HL-60/S4 treated with retinoic acid at 250 ng/mL for 4 days and 3 days (cell line): ENCODE measurements around the gene PLEKHM1.

Experiments
- in situ Hi-C: fragments of 300-500 bp; cut with MboI; formaldehyde crosslinking; loops from 2 replicates; pipeline ENCODE4 v1.7.0; 2022; ENCODE audit warnings: low sequenced_read_pairs

The PLEKHM1 gene

GRCh38 chr17:45403906-45404490 is 86.5 kb downstream of the PLEKHM1 start:
- in situ Hi-C loops = no loop called here

- in situ Hi-C loops = no loop called here
Observed at GRCh38 chr17:45402916-45403315, 87.6 kb downstream of the PLEKHM1 start.

GRCh38 chr17:45398800-45399199 is 91.7 kb downstream of the PLEKHM1 start:
- in situ Hi-C loops = no loop called here

DNA sequence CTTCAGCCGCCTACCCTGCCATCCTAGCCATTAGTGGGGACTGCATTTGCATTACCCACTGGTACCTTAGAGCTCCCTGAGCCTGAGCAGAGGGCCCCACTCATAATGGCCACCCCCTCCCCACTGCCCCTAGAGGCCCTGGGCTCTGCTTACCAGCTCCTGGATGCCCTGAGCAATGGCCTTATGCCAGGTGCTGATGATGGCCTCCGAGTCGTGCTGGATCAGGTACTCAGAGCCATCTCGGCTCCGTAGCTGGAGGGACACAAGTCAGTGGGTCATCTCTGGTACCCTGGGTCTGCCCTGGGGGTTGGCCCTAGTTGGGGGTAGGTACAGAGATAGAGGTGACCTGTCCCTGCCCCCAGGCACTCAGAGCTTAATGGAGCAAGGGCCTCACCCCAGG is 92.7 kb downstream of the PLEKHM1 start:
- in situ Hi-C loops = no loop called here

- in situ Hi-C loops = no loop called here
Observed at GRCh38 chr17:45396496-45397205, 93.9 kb downstream of the PLEKHM1 start.

GRCh38 chr17:45395569-45396415 is 94.7 kb downstream of the PLEKHM1 start:
- in situ Hi-C loops = no loop called here

DNA sequence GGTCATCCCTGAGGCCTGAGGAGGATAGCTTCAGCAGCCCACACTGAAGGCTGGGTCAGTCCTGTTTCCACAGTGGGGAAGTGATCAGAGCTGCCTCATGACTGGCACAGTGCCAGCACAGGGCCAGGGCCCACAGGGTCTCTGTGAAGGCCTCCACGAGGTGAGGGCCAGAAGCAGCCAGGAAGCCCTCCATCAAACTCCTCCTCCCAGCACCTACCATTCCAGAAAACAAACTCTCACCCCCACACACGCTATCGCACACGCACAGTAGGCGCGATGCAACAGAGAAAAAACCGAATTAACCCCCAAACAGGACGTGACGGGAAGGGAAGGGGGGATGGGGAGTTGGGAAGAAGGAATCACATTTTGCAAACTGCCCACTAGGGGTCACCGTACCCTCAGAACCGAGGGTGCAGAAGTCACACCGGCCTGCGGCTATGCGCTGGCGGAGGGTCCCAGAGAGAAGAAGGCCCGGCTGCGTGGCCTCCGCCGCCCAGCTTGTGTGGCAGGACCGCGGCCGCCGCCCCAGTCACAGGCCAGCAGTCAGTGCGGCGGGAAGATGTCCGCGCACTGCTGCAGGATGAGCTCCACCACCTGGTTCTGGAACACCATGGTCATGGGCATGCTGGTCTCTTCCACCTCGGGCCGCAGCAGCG is 95.5 kb downstream of the PLEKHM1 start:
- in situ Hi-C loops = no loop called here

- in situ Hi-C loops = no loop called here
Observed at GRCh38 chr17:45394564-45394912, 96.0 kb downstream of the PLEKHM1 start.

DNA sequence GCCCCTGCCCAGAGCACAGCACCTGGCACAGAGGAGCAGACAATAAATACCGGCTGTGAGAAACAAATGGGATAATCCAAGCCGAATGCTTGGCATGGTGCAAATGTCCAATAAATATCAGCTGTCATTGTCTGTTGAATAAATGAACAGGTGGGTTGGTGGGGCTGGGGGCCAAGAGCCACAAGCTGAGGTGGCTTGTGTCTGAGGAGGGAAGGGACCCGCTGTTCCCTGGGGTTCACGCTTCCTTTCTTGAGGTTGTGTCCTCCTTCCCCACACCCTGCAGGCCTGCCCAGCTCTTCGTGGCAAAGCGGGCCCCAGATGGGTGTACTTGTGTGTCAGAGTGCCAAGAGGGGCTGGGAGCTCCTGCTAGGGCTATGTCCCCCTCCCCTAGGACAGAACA is 96.4 kb downstream of the PLEKHM1 start:
- in situ Hi-C loops = no loop called here

DNA sequence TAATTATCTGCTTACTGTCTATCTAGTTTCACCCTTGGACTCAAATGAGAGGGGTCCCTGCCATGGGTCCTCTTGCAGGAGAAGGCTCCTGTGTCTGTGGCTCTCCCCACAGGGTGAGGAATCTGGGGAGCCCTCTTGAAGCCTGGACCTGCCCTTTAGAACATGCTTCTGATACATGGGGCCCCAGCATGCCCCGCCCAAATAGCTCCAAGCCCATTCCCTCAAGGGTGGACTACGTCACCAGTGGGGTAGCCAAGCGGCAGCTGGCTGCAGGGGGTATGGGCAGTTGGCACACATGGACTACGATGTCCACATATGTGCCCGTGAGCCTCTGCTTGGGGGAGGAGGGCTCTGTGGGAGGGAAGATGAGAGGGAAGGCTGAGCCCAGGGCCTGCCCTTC is 97.1 kb downstream of the PLEKHM1 start:
- in situ Hi-C loops = no loop called here

DNA sequence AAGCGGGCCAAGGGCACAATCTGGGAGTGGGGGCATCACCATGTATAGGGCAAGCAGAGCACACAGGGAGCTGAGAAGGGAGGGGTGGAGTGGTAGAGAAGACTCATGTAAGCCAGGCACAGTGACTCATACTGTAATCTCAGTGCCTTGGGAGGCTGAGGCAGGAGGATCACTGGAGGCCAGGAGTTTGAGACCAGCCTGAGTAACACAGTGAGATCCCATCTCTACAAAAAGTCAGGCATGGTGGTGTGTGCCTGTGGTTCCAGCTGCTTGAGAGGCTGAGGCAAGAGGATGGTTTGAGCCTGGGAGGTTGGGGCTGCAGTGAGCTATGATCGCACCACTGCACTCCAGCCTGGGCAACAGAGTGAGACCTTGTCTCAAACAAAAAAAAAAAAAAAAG is 98.6 kb downstream of the PLEKHM1 start:
- in situ Hi-C loops = no loop called here

- in situ Hi-C loops = no loop called here
Observed at GRCh38 chr17:45391291-45391690, 99.2 kb downstream of the PLEKHM1 start.

GRCh38 chr17:45389354-45389753 is 101.2 kb downstream of the PLEKHM1 start:
- in situ Hi-C loops = loop anchor here (5.0 to 10.0 kb wide), 2 partner anchors 107 to 165 kb away; partner anchors contain the start of gene FMNL1

GRCh38 chr17:45388604-45389325 is 101.8 kb downstream of the PLEKHM1 start:
- in situ Hi-C loops = loop anchor here (5.0 to 10.0 kb wide), 2 partner anchors 106 to 164 kb away; partner anchors contain the start of gene FMNL1

DNA sequence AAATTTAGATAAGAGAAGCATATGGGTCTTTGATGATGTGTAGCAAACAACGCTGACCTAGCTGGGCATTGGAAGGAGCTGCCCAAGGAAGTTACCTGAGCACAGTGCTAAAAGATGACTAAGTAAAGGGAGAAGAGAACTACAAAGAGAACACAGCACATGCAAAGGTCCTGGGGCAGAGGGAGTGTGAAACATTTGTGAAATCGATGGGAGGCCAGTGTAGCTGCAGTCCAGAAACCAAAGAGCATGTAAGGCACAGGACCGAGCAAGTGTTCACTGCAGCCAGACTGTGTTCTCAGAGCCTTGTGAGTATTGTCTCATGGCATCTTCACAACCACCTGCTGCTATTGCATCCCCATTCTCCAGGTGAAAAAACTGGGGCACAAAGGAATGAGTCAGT is 102.8 kb downstream of the PLEKHM1 start:
- in situ Hi-C loops = loop anchor here (5.0 to 10.0 kb wide), 2 partner anchors 105 to 163 kb away; partner anchors contain the start of gene FMNL1

DNA sequence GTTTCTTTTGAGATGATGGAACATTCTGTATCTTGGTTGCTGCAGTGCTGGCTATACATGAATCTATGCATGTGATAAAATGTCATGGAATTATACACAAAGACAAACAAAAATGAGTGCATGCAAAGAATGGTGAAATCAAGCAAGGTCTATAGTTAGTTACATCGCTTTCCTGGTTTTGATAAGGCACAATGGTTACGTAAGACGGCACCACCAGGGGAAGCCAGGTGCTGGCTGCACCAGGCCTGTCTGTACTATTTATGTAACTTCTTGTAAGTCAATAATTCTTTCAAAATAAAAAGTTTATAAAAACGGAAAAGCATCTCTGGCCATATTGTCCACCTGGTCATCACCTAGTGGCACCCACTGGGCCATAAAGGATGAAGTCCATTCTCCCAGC is 104.3 kb downstream of the PLEKHM1 start:
- in situ Hi-C loops = loop anchor here (5.0 to 10.0 kb wide), 2 partner anchors 104 to 161 kb away; partner anchors contain the start of gene FMNL1
